ENCODE measurements around the gene MRPS6. TPM values are rescaled to one million over a fixed set of nuclear protein-coding genes. Genes with fewer than 3 reads are reported as not detected.

Gene MRPS6
- total and polyA plus RNA-seq, 2 of the 4 experiments (the other 2 are of a cell fraction): 7.5 to 35.1 TPM

DNA sequence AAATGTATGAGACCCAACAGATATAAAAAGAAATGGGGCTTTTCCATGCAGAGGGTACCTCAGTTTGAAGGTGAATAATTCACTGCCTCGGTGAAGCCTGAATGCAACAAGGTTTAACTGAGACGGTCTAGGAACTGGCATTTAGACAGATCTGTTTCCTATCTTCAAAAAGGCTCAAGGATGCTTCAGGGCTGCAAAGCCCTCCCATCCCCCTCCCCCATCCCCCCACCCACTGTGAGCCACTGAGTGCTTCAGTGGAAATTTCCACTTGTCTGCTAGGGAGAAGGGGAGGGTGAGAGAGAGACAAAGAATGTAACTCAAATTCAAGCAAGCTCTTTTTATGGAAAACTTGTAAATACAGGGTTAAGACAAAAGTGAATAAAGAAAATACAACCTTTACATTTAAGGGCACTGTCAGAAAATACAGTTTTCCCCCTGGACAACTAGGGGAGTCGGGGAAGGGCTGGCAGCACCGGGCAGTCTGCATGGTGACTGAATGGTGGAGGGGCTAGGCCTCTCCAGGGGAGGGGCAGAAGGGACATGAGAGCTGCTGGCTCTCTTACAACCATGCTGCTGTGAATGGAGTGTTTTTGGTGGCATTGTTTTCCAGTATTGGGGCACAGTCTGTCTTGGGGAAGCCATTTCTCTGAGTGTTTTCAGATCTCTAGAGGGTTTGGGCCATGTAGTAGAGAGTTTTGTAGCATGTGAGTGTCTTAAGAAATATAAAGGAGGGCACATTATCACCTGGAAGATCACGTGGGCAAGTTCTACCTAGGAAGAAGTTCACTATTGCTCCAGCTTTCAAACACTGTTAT is 56.7 kb downstream of the MRPS6 start:
- Histone ChIP-seq H3K4me3 (ENCODE audit: insufficient read depth, low read depth, low read length) (no peak overlapping the region), H4K91ac (ENCODE audit: insufficient read depth, low read depth, low read length) (peak overlapping the region; percentile 70), H2BK20ac (ENCODE audit: low read depth, low read length) (peak overlapping the region; percentile 60), H3K23ac (ENCODE audit: low read depth, low read length) (peak overlapping the region; percentile 82), H3K18ac (ENCODE audit: low read depth, low read length) (peak overlapping the region; percentile 98), H2AFZ (replicated peaks; ENCODE audit: low read length, poor library complexity) (peak overlapping the region; percentile 82), H3K9ac (ENCODE audit: low read depth, low read length) (peak overlapping the region; percentile 42), H3K4ac (ENCODE audit: low read depth, low read length) (peak overlapping the region; percentile 90), H3K27ac (ENCODE audit: insufficient read depth, low read length) (peak overlapping the region; percentile 98), H3K27me3 (ENCODE audit: control insufficient read depth, insufficient read depth, low read length) (no peaks in the 10 kb centered on the region), H3K9me1 (ENCODE audit: insufficient read depth, low read length) (peaks cover 36% of the 10 kb centered on the region), H4K20me1 (ENCODE audit: insufficient read depth, low read length) (no peaks in the 10 kb centered on the region; the same call in 1 of the 2 replicates), H3K36me3 (ENCODE audit: control insufficient read depth, insufficient read depth, low read length) (peaks cover 2% of the 10 kb centered on the region; the same call in 1 of the 2 replicates), H3K14ac (replicated peaks; ENCODE audit: low read depth, low read length) (peak overlapping the region; percentile 81), H2AK5ac (ENCODE audit: low read depth, low read length) (peak overlapping the region; percentile 64), H2BK15ac (ENCODE audit: low read depth, low read length) (peak overlapping the region; percentile 55; the same call in 1 of the 3 replicates), H3K4me2 (ENCODE audit: low read depth, low read length) (peak overlapping the region; percentile 86), H2BK5ac (ENCODE audit: low read depth, low read length, poor library complexity, severe bottlenecking) (peak overlapping the region; percentile 96), H2AK9ac (replicated peaks; ENCODE audit: low read depth, low read length, poor library complexity) (peak overlapping the region; percentile 86), H4K5ac (ENCODE audit: low read depth, low read length) (peak overlapping the region; percentile 98), H4K8ac (ENCODE audit: low read depth in 2 of 2, low read length in 2 of 2) (peak overlapping the region; percentile 74 to 83), H3K4me1 (ENCODE audit: control insufficient read depth, insufficient read depth, low read length) (peaks cover 30% of the 10 kb centered on the region), H3K79me1 (ENCODE audit: low read depth in 1 of 2, low read length in 2 of 2) (peaks cover 33 to 83% of the 10 kb centered on the region in 2 experiments), H2BK120ac (ENCODE audit: low read depth, low read length) (peak overlapping the region; percentile 81), H3K56ac (ENCODE audit: extremely low read depth, insufficient read depth, low read length) (peak overlapping the region; percentile 61; the same call in 1 of the 2 replicates), H3K9me3 (ENCODE audit: control insufficient read depth, insufficient read depth, low read length) (no peaks in the 10 kb centered on the region)
- peak; percentile 35 for ATAC-seq (ENCODE audit: low read depth)
- dilution Hi-C loops (cut with HindIII; ENCODE audit: low sequenced_read_pairs, unreplicated experiment): no loop called here
- TF ChIP-seq POLR2A (IDR thresholded peaks at IDR 0.05; ENCODE audit: low read depth, low read length): no peak
- TF ChIP-seq MAZ (IDR thresholded peaks at IDR 0.05; ENCODE audit: borderline replicate concordance, low read depth, low read length): peak; percentile 35; the same call in 1 of the 2 replicates
- peak; percentile 48 for DNase-seq
- BruUV-seq (replicated peaks): no TSS peak
- POLR2A ChIA-PET (ENCODE audit: unreplicated experiment): no interaction called here
- CTCF ChIA-PET: interaction anchor here (1.1 to 1.5 kb wide), 4 partner anchors 10 to 216 kb away, joined by 4 to 5 read pairs (median 4); no protein-coding TSS in a partner anchor
- WGBS, 2 experiments (ENCODE audit: extremely low coverage in 2 of 2, insufficient read length in 1 of 2): no CpG with 5 or more reads among the region's 5 CpGs
- in situ Hi-C loops (cut with MboI; ENCODE audit: low sequenced_read_pairs): no loop called here
- intact Hi-C loops (cut with micrococcal nuclease): loop anchor here (2.0 to 5.0 kb wide), 3 partner anchors 72 to 219 kb away; no protein-coding TSS in a partner anchor
